H1 (cell line): ENCODE results near the gene SGCD. TPM values are rescaled to one million over a fixed set of nuclear protein-coding genes. Genes with fewer than 3 reads are reported as not detected.
"Not testable (repeated sequence)": the region's sequence is repeated elsewhere in the genome, so short reads cannot be mapped to it uniquely, and the experiment has no call there.

ENCODE experiments used
- CTCF ChIA-PET: fragments of 300-600 bp; sonication (Branson Sonifier 250); formaldehyde crosslinking; loops from one replicate; lab custom pipeline; 2021; ENCODE audit not compliant: partially characterized antibody; lab: Charles Lee
- POLR2A ChIA-PET: fragments of 300-600 bp; sonication (Branson Sonifier 250); formaldehyde crosslinking; loops from one replicate; lab custom pipeline; 2021; ENCODE audit warnings: inconsistent platforms; ENCODE audit not compliant: partially characterized antibody; lab: Charles Lee
- DNase-seq, 2 experiments: peaks; one replicate each; pipeline versions ENCODE4 v3.0.0 to v3.0.0-alpha.2; 2010 to 2022; ENCODE audit warnings: low spot score in 2 of 2, low read depth in 1 of 2, mixed read lengths in 1 of 2
- FAIRE-seq: peaks from 2 replicates; lab custom pipeline; 2011; peaks lifted over from hg19 to GRCh38; lab: Jason Lieb, UNC
- H2AFZ ChIP-seq: 2 replicates; pipeline ENCODE4 v1.8.1; 2012; ENCODE audit warnings: low read length, inconsistent platforms
- H2AK5ac ChIP-seq: 2 replicates; pipeline ENCODE4 v1.6.1; 2013; ENCODE audit warnings: low read depth, low read length
- H2BK120ac ChIP-seq: replicated peaks from 2 replicates; pipeline ENCODE3; 2013; ENCODE audit warnings: low read depth, low read length, inconsistent platforms
- H2BK12ac ChIP-seq: 2 replicates; pipeline ENCODE4 v1.6.1; 2013; ENCODE audit warnings: low read depth, low read length
- H2BK15ac ChIP-seq: 2 replicates; pipeline ENCODE4 v1.6.1; 2013; ENCODE audit warnings: low read length
- H2BK20ac ChIP-seq: 2 replicates; pipeline ENCODE4 v1.6.1; 2013; ENCODE audit warnings: low read length
- H2BK5ac ChIP-seq: 2 replicates; pipeline ENCODE4 v1.6.1; 2013; ENCODE audit warnings: low read depth, low read length
- H3K14ac ChIP-seq: 2 replicates; pipeline ENCODE4 v1.6.1; 2013; ENCODE audit warnings: inconsistent platforms; ENCODE audit not compliant: insufficient read length
- H3K18ac ChIP-seq: 2 replicates; pipeline ENCODE4 v1.6.1; 2013; ENCODE audit warnings: low read length; ENCODE audit errors: extremely low read depth
- H3K23ac ChIP-seq: 2 replicates; pipeline ENCODE4 v1.6.1; 2013; ENCODE audit warnings: inconsistent platforms; ENCODE audit not compliant: insufficient read length
- H3K23me2 ChIP-seq: 2 replicates; pipeline ENCODE4 v1.6.1; 2013; ENCODE audit warnings: low read depth, low read length
- H3K27ac ChIP-seq: 2 replicates; pipeline ENCODE4 v1.6.1; 2011; ENCODE audit warnings: low read depth, low read length, inconsistent platforms
- H3K27me3 ChIP-seq, 4 experiments: replicated peaks in 1 of 4; 1 replicate in 1 of 4; 2 replicates in 3 of 4; pipeline versions ENCODE4 v1.6.1 to v1.8.1; 2011 to 2013; ENCODE audit warnings: low read length in 3 of 4, mild to moderate bottlenecking in 3 of 4, inconsistent platforms in 2 of 4, mixed read lengths in 2 of 4, moderate library complexity in 1 of 4; ENCODE audit not compliant: control insufficient read depth in 3 of 4, insufficient read depth in 3 of 4; ENCODE audit errors: extremely low read depth in 1 of 4
- H3K36me3 ChIP-seq, 4 experiments: 2 replicates each; pipeline versions ENCODE4 v1.6.1 to v1.8.1; 2011 to 2013; ENCODE audit warnings: mild to moderate bottlenecking in 4 of 4, low read length in 3 of 4, moderate library complexity in 2 of 4, control low read depth in 1 of 4, inconsistent platforms in 1 of 4; ENCODE audit not compliant: insufficient read depth in 4 of 4, control insufficient read depth in 2 of 4
- H3K4ac ChIP-seq: replicated peaks from 2 replicates; pipeline ENCODE3; 2013; ENCODE audit warnings: low read length, low read depth, mixed read lengths, inconsistent platforms; ENCODE audit not compliant: insufficient read length
- H3K4me1 ChIP-seq, 4 experiments: replicated peaks in 1 of 4; 1 replicate in 1 of 4; 2 replicates in 3 of 4; pipeline versions ENCODE4 v1.6.1 to v1.8.1; 2011 to 2013; ENCODE audit warnings: low read length in 3 of 4, inconsistent platforms in 2 of 4, mixed read lengths in 1 of 4; ENCODE audit not compliant: insufficient read depth in 4 of 4, control insufficient read depth in 3 of 4
- H3K4me2 ChIP-seq, 2 experiments: 2 replicates each; pipeline versions ENCODE4 v1.6.1 to v1.8.1; 2011 to 2013; ENCODE audit warnings: low read depth in 2 of 2, low read length in 2 of 2, control low read depth in 1 of 2, inconsistent platforms in 1 of 2, mild to moderate bottlenecking in 1 of 2; ENCODE audit not compliant: insufficient read depth in 1 of 2
- H3K4me3 ChIP-seq, 4 experiments: fragments of 200-600, 300-600 bp in 1 of 4; sonication (generic), shearing (Covaris generic), sonication (Bioruptor Twin) in 1 of 4; 2 replicates each; pipeline versions ENCODE4 v1.5.1 to v1.8.1; 2011 to 2016; ENCODE audit warnings: low read length in 4 of 4, low read depth in 3 of 4, control low read depth in 2 of 4, inconsistent platforms in 2 of 4, mild to moderate bottlenecking in 2 of 4, mixed read lengths in 1 of 4, moderate library complexity in 1 of 4; ENCODE audit not compliant: insufficient read depth in 2 of 4; ENCODE audit errors: extremely low read depth in 1 of 4
- H3K56ac ChIP-seq: replicated peaks from 2 replicates; pipeline ENCODE3; 2013; ENCODE audit warnings: low read depth, mild to moderate bottlenecking, mixed read lengths, low read length, inconsistent platforms; ENCODE audit not compliant: insufficient read length
- H3K79me1 ChIP-seq: 2 replicates; pipeline ENCODE4 v1.6.1; 2013; ENCODE audit warnings: low read depth, low read length, control low read depth
- H3K79me2 ChIP-seq, 2 experiments: 2 replicates each; pipeline versions ENCODE4 v1.6.1 to v1.8.1; 2012 to 2013; ENCODE audit warnings: low read length in 2 of 2, mild to moderate bottlenecking in 2 of 2, inconsistent platforms in 1 of 2; ENCODE audit not compliant: insufficient read depth in 2 of 2, control insufficient read depth in 1 of 2
- H3K9ac ChIP-seq, 4 experiments: replicated peaks in 1 of 4; 1 replicate in 1 of 4; 2 replicates in 3 of 4; pipeline versions ENCODE4 v1.6.1 to v1.8.1; 2011 to 2013; ENCODE audit warnings: low read depth in 3 of 4, low read length in 3 of 4, control low read depth in 2 of 4, mild to moderate bottlenecking in 2 of 4, moderate library complexity in 2 of 4, inconsistent platforms in 1 of 4; ENCODE audit errors: extremely low read depth in 1 of 4
- H3K9me3 ChIP-seq, 2 experiments: 2 replicates each; pipeline versions ENCODE4 v1.6.1 to v1.8.1; 2012 to 2013; ENCODE audit warnings: mild to moderate bottlenecking in 2 of 2, moderate library complexity in 2 of 2, control low read depth in 1 of 2, inconsistent platforms in 1 of 2, low read depth in 1 of 2, low read length in 1 of 2, mixed read lengths in 1 of 2; ENCODE audit not compliant: insufficient read depth in 2 of 2
- H4K20me1 ChIP-seq, 2 experiments: replicated peaks in 1 of 2; 2 replicates each; pipeline versions ENCODE3 to v1.8.1; 2011 to 2013; ENCODE audit warnings: inconsistent platforms in 2 of 2, low read length in 2 of 2, mild to moderate bottlenecking in 1 of 2; ENCODE audit not compliant: insufficient read depth in 2 of 2, control insufficient read depth in 1 of 2
- H4K5ac ChIP-seq: 2 replicates; pipeline ENCODE4 v1.6.1; 2013; ENCODE audit warnings: low read length, low read depth, mixed read lengths, inconsistent platforms; ENCODE audit not compliant: insufficient read length
- H4K8ac ChIP-seq: 2 replicates; pipeline ENCODE4 v1.8.0; 2013; ENCODE audit warnings: mild to moderate bottlenecking, moderate library complexity, low read length, inconsistent platforms; ENCODE audit not compliant: insufficient read depth; ENCODE audit errors: extremely low read depth
- H4K91ac ChIP-seq: replicated peaks from 2 replicates; pipeline ENCODE3; 2013; ENCODE audit warnings: low read length, mixed read lengths, inconsistent platforms; ENCODE audit not compliant: insufficient read length
- WGBS, 2 experiments: shearing (Covaris generic) in 1 of 2; methylation state at CpG; one replicate each; pipeline versions ENCODE4 v1.1.6 to v1.1.7; 2013 to 2015; ENCODE audit warnings: low lambda C conversion rate in 2 of 2, mixed read lengths in 2 of 2, inconsistent platforms in 1 of 2, low coverage in 1 of 2, missing lambda C conversion rate in 1 of 2; ENCODE audit not compliant: insufficient replicate concordance in 2 of 2, insufficient coverage in 1 of 2, insufficient read length in 1 of 2; ENCODE audit errors: extremely low coverage in 1 of 2, missing lambda C conversion rate in 1 of 2; 5-methylcytosine and 5-hydroxymethylcytosine counted together
- polyA plus RNA-seq, 7 experiments: library from polyadenylated mRNA; depleted of rRNA in 3 of 7; stranded (reverse) in 5 of 7; unstranded in 2 of 7; fragments of >200 nt in 5 of 7; fragments of 200-250 nt in 2 of 7; gene quantifications; 1 replicate in 5 of 7; 2 replicates in 1 of 7; 4 replicates in 1 of 7; pipeline versions ENCODE4 v1.2.1 to v1.2.3, GENCODE V29; 2011 to 2013; ENCODE audit warnings: missing spikeins in 2 of 7, mixed read lengths in 2 of 7
- total RNA-seq: library from RNA; stranded (reverse); fragmentation: NEBNext Ultra II Directional; extraction: Animal tissue kit (Norgen Biotek cat#: 25700); gene quantifications from 2 replicates; pipeline ENCODE4 v1.2.1, GENCODE V29; 2021

The SGCD gene
- total and polyA plus RNA-seq, 2 of the 8 experiments (the other 6 are each of a cell fraction or from before 2014, with no cell fraction given) = 0.04 to 0.08 TPM

DNA sequence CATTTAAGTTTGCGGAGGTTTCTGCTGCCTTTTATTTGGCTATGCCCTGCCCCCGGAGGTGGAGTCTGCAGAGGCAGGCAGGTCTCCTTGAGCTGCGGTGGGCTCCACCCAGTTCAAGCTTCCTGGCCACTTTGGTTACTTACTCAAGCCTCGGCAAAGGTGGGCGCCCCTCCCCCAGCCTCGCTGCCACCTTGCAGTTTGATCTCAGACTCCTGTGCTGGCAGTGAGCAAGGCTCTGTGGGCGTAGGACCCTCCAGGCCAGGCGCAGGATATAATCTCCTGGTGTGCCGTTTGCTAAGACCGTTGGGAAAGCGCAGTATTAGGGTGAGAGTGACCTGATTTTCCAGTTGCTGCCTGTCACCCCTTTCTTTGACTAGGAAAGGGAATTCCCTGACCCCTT, 283.6 kb downstream of the SGCD start:
- H2BK15ac ChIP-seq, H2BK12ac ChIP-seq, H3K23me2 ChIP-seq, H3K14ac ChIP-seq, H3K23ac ChIP-seq, DNase-seq, H3K79me1 ChIP-seq, FAIRE-seq, POLR2A ChIA-PET, H4K8ac ChIP-seq, H4K5ac ChIP-seq, H3K56ac ChIP-seq, H3K4ac ChIP-seq, H2BK120ac ChIP-seq, H3K9ac ChIP-seq, H3K27ac ChIP-seq, H3K4me3 ChIP-seq, H3K36me3 ChIP-seq, H3K4me2 ChIP-seq, H3K18ac ChIP-seq, H2AFZ ChIP-seq, H2BK5ac ChIP-seq, H4K20me1 ChIP-seq, H2BK20ac ChIP-seq, H2AK5ac ChIP-seq, H3K4me1 ChIP-seq, H3K79me2 ChIP-seq, H3K27me3 ChIP-seq, H4K91ac ChIP-seq: not testable (repeated sequence)
- H3K9me3 ChIP-seq = peaks cover 16 to 20% of the 10 kb centered on the region in 2 experiments
- WGBS, 2 experiments = 97% methylated on average over 9 of the region's 11 CpGs; no CpG with 5 or more reads in 1 of the 2 experiments
- CTCF ChIA-PET = interaction anchor here (1.7 kb wide), 1 partner anchor 11 kb away, joined by 3 read pairs; no protein-coding TSS in a partner anchor
